ENCODE data around the gene LPAR2. TPM values are rescaled to one million over a fixed set of nuclear protein-coding genes. Genes with fewer than 3 reads are reported as not detected.

The LPAR2 gene
- total RNA-seq, 4 donors from 2014 or later: 0.65 to 8.8 (median 3.0) TPM

DNA sequence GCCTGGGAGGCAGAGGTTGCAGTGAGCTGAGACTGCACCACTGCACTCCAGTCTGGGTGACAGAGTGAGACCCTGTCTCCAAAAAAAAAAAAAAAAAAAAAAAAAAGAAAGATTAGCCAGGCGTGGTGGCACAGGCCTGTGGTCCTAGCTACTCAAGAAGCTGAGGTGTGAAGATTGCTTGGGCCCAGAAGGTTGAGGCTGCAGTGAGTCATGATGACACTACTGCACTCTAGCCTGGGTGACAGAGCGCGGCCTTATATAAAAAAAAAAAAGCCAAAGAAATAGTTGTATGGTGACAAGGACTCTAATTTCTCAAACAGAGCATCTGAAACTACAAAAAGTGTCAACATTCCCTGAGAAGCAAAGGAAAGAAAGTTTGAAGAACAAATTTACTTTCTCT is 12.9 kb downstream of the LPAR2 start:
- TF ChIP-seq, protein P1, sequence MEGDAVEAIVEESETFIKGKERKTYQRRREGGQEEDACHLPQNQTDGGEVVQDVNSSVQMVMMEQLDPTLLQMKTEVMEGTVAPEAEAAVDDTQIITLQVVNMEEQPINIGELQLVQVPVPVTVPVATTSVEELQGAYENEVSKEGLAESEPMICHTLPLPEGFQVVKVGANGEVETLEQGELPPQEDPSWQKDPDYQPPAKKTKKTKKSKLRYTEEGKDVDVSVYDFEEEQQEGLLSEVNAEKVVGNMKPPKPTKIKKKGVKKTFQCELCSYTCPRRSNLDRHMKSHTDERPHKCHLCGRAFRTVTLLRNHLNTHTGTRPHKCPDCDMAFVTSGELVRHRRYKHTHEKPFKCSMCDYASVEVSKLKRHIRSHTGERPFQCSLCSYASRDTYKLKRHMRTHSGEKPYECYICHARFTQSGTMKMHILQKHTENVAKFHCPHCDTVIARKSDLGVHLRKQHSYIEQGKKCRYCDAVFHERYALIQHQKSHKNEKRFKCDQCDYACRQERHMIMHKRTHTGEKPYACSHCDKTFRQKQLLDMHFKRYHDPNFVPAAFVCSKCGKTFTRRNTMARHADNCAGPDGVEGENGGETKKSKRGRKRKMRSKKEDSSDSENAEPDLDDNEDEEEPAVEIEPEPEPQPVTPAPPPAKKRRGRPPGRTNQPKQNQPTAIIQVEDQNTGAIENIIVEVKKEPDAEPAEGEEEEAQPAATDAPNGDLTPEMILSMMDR (IDR thresholded peaks at IDR 0.05; ENCODE audit: low read depth): no peak

DNA sequence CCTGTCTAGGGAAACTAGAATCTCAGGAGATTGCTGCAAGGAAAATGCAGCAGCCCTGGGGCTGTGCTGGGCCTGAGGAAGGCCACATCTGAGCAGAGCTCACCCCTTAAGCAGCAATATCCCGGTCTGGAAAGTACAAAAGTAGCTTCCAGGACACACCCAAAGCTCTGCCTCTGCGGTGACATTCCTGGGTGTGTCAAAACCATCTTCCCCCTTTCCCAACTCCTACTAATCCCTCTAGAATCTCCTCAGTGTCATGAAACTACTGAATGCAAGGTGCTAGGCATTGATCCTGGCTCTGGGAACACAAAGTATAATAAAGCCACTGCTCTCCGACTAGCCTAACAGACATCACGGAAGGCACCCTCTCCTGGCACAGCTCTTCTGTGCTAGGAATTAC is 14.5 kb downstream of the LPAR2 start:
- TF ChIP-seq, protein P1 (IDR thresholded peaks at IDR 0.05; ENCODE audit: low read depth): no peak

DNA sequence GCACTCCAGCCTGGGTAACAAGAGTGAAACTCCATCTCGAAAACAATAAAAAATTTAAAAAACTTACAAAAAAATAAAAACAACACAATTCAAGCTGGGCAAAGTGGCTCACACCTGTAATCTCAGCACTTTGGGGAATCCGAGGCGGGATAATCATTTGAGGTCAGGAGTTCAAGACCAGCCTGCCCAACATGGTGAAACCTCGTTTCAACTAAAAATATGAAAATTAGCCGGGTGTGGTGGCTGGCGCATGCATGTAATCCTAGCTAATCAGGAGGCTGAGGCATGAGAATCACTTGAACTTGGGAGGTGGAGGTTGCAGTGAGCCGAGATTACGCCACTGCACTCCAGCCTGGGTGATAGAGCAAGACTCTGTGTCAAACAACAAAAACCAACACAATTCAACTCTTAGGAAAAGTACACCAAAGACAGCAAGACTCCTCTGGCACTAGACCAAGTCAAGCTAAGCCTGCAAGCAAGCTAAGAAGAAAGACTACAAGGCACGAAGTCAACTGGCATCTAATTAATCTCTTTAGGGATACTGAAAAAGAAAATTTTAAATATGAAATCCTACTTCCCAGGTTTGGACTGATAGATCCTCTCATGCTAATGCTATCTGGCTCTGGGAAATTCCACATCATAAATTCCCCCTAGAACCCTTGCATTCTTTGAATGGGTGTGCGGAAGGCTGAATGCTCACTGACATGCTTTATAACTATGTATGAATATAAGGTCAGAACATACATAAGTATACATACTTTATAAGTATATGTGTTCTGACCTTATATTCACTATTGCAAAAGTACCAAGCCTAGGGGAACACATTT is 17.4 kb downstream of the LPAR2 start:
- TF ChIP-seq, protein P1 (IDR thresholded peaks at IDR 0.05; ENCODE audit: low read depth): no peak

DNA sequence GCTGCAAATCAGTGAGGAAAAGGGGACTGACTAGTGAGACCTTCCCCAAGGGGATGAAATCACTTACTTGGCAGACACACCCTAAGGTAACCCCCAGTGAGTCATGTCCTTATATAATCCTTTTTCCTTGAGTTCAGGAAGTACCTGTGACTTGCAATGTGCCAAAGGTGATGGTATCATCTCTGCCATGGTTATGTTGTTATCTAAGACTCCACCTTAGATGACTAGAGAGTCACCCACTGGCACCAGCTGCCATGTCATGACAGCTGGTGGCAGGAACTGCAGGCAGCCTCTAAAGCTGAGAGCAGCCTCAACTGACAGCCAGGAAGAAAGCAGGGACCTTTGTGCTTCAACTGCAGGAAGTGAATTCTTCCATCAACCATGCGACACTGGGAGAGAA is 22.0 kb downstream of the LPAR2 start:
- TF ChIP-seq, protein P1 (IDR thresholded peaks at IDR 0.05; ENCODE audit: low read depth): no peak

DNA sequence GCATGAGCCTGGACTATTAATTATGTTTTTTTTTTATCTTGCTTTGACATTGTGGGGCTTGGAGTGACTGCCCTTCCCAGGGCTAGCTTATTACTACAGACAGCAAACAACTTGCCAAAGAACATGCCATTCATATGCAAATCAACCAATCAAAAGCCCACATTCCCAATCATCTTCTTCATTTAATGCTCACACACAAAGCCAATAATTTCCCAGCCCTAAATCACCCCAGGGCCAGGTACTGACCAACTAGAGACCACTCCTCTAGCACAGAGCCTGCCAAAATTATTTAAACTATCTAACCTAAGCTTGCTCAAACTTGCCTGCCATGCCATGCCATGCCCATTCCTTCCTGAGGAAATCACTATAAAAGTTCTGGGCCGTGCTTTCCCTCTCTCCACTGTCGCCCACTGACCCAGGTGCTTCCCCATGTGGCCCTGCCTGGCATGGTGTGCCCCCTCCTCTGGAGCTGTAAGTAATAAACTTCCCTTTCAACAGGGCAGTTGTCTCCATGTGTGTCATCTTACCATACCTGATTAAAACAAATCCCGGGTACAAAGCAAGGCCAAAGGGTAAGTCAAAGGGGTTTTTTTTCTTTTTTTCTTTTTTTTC is 25.2 kb downstream of the LPAR2 start:
- TF ChIP-seq, protein P1 (IDR thresholded peaks at IDR 0.05; ENCODE audit: low read depth): no peak

DNA sequence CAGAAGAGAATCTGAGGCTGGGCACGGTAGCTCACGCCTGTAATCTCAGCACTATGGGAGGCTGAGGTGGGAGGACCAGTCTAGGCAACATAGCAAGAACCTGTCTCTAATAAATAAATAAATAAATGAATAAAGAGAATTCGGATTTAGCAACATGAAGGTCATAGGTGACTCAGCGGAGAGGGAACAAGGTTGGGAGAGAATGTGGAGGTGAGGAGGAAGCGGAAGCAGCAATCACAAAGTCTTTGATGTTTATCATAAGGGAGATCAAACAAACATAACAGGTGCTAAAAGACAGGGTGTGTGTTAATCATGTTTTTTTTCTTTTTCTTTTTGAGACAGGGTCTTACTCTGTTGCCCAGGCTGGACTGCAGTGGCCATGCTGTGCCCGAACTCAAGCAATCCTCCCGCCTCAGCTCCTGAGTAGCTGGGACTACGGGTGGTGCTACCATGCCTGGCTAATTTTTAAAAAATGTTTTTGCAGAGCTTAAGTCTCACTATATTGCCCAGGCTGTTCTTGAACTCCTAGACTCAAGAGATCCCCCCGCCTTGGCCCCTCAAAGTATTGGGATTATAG is 25.8 kb downstream of the LPAR2 start:
- TF ChIP-seq, protein P1 (IDR thresholded peaks at IDR 0.05; ENCODE audit: low read depth): no peak

DNA sequence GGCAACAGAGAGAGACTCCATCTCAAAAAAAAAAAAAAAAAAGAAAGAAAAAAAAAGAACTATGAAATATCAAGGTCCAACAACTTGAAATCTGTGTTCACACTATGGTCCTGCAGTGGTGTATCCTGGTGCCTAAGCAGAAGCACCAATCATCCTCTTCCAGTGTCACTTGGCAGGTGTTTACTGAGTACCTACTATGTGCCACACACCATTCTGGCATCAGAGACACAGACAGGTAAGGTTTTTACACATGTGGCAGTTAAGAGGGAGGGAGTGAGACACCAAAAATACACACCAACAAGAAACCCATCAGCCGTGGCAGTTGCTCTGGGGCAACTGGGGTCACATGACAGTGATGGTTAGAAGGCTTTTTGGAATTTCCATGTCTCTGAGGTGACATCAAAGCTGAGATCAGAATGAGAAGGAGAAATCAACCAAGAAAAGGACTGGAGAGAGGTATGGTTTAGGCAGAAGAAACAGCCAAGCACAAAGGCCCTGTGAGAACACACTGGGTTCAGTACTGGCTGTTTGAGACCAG is 27.2 kb downstream of the LPAR2 start:
- TF ChIP-seq, protein P1 (IDR thresholded peaks at IDR 0.05; ENCODE audit: low read depth): no peak

Measured in subcutaneous adipose tissue (tissue), 4 donors.